AG09309 (cell line): ENCODE measurements around the gene IL2RA.

Experiments used
- DNase-seq: peaks from one replicate; pipeline ENCODE4 v3.0.0-alpha.2; 2010; ENCODE audit warnings: low read depth
- H3K4me3 ChIP-seq: 2 replicates; pipeline ENCODE4 v1.5.1; 2011; ENCODE audit warnings: mild to moderate bottlenecking, low read depth, low read length, moderate library complexity; ENCODE audit not compliant: control insufficient read depth
- CTCF ChIP-seq: IDR thresholded peaks from 2 replicates; pipeline ENCODE4 v1.5.1; 2011; ENCODE audit warnings: mild to moderate bottlenecking, low read depth, low read length, inconsistent platforms; ENCODE audit not compliant: insufficient read depth, control insufficient read depth; ENCODE audit errors: missing control alignments

Gene IL2RA

GRCh38 chr10:6058682-6059475, 3.3 kb downstream of the IL2RA start:
- no peak for DNase-seq
- no peak overlapping the region for H3K4me3 ChIP-seq
- no peak for TF ChIP-seq CTCF

GRCh38 chr10:6056411-6057135, 5.6 kb downstream of the IL2RA start:
- no peak for DNase-seq
- no peak overlapping the region for H3K4me3 ChIP-seq
- no peak for TF ChIP-seq CTCF

GRCh38 chr10:6055929-6056328, 6.2 kb downstream of the IL2RA start:
- TF ChIP-seq CTCF, result no peak
- no peak for DNase-seq

GRCh38 chr10:6054884-6055283, 7.3 kb downstream of the IL2RA start:
- no peak for TF ChIP-seq CTCF
- no peak overlapping the region for H3K4me3 ChIP-seq
- no peak for DNase-seq

More at GRCh38 chr10:6055929-6056328, 6.2 kb downstream of the IL2RA start:
- no peak overlapping the region for H3K4me3 ChIP-seq

GRCh38 chr10:6053816-6054631, 8.1 kb downstream of the IL2RA start:
- TF ChIP-seq CTCF, result no peak
- no peak overlapping the region for H3K4me3 ChIP-seq
- DNase-seq, result no peak

- no peak for DNase-seq
- H3K4me3 ChIP-seq, result no peak overlapping the region
- TF ChIP-seq CTCF, result no peak
Observed at GRCh38 chr10:6053303-6053702, 8.9 kb downstream of the IL2RA start.
